TTC549 (cell line): ENCODE results near the gene RELL1.

Source experiments
- FAIRE-seq: peaks from 2 replicates; lab custom pipeline; 2012; peaks lifted over from hg19 to GRCh38; lab: Jason Lieb, UNC

Gene RELL1, protein sequence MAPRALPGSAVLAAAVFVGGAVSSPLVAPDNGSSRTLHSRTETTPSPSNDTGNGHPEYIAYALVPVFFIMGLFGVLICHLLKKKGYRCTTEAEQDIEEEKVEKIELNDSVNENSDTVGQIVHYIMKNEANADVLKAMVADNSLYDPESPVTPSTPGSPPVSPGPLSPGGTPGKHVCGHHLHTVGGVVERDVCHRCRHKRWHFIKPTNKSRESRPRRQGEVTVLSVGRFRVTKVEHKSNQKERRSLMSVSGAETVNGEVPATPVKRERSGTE

GRCh38 chr4:37686373-37687193 lies at the start of gene RELL1:
Gene RELL1 (minus strand): TSS chr4:37686376. CDS start chr4:37686287, 89 bp downstream.
- peak; percentile 93 for FAIRE-seq

GRCh38 chr4:37735578-37735977 lies 49.4 kb upstream of the RELL1 start:
- no peak for FAIRE-seq

GRCh38 chr4:37734989-37735388 lies 48.8 kb upstream of the RELL1 start:
- no peak for FAIRE-seq

DNA sequence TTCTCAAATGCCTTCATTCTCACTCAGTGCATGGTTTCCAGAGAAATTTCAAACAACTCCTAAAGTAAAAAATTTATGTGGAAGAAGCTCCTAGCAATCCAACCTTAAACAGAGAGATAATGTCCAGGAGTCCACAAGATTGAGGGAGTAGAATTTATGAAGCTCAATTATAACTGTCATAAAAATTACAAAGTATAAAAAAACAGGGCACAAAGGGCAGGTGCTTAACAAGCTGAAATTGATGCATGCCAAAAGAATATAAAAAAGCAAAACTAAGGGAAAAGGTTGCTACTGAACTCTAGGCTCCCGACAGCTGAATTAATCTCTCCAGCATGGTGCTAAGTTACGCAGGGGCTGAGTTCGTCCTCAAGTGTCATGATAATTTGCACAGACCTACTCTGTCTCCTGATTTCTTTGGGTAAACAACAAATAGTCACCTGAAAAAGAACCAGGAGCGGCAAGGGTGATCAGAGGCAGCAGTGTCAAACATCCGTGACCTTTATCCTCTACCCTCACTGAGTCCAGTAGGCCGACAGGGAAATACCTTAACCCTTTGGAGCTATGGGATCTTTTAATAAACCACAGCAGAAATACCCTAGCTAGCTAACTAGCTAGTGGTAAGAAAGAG lies 47.2 kb upstream of the RELL1 start:
- no peak for FAIRE-seq

DNA sequence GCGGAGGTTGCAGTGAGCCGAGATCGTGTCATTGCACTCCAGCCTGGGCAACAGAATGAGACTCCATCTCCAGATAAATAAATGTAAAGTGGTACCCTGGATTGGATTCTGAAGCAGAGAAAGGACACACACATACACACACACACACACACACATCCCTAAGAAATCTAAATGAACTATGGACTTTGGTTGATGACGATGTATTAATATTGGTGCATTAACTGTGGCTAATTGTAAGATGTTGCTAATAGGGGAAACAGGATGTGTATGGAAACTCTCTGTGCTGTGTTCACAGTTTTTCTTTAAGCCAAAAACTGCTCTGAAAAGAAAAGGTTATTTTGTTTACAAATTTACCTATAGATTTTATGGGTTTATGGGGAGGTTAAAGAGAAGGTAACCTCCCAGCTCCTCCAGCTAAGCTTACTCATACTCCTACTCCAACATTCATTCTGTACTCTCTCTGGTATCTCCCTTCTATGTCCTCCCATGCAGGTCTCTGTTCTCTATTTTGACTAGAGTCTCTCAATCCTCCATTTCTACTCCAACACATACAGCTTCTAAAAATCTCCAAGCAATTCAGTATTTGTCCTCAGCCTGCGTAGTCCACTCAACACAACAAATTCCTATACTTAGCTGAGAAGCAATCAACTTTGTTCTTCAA lies 46.5 kb upstream of the RELL1 start:
- no peak for FAIRE-seq

GRCh38 chr4:37729649-37730004 lies 43.5 kb upstream of the RELL1 start:
- no peak for FAIRE-seq

DNA sequence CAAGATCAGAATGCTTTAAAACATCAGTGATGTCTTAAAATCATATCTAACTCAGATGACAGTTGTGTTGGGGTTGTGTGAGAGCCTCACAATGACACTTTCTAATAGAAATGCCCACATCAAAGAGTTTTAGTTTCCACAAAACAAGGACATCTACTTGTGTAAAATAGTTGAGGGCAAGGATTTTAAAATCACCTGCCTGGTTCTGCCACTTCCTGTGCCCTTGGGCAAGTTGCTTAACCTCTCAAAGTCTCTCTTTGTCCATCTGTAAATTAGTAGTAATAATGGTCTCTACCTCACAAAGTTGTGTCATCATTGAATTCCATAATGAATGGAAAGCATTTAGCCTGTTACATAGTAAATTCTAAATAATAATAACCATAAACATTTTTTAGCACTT lies 41.9 kb upstream of the RELL1 start:
- FAIRE-seq, result no peak

- FAIRE-seq, result no peak
Measured at GRCh38 chr4:37727635-37728034, 41.5 kb upstream of the RELL1 start.

GRCh38 chr4:37726666-37727065 lies 40.5 kb upstream of the RELL1 start:
- FAIRE-seq, result no peak

- no peak for FAIRE-seq
Measured at GRCh38 chr4:37725718-37726117, 39.5 kb upstream of the RELL1 start.

DNA sequence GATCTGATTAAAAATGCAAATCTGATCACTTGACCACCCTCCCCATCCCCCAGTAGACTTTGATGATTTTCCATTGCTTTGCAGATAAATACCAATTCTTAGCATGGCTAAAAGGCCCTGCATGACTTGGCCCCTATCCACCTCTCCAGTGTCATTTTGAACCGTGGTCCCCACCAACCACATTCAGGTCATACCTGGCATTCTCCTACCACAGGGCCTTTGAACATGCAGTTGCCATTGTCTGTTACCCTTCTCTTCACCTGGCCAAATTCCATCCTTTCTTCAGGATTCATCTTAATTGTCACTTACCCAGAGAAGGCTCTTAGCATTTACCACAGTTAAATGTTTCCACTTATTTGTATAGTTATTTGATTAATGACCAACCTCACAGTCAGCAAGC lies 36.9 kb upstream of the RELL1 start:
- no peak for FAIRE-seq

- FAIRE-seq, result no peak
Measured at GRCh38 chr4:37721995-37722638, 35.9 kb upstream of the RELL1 start.

DNA sequence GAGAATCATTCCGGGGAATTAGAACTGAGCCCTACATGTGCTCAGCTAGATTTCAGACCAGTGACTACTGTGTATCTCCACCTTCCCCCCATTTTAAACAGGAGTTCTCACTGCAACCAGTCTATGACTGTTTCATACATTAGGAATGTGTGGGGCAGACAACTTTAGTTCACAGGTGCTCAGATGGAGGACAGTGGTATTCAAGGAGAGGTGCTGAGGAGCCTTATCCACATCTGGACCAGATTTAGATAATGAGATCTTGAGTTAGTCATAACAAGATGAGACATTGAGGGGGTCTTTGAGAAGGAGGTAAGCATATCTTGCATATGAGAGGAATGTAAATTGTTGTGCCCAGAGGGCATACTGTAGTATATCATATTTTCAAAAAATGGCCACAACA lies 32.8 kb upstream of the RELL1 start:
- no peak for FAIRE-seq

DNA sequence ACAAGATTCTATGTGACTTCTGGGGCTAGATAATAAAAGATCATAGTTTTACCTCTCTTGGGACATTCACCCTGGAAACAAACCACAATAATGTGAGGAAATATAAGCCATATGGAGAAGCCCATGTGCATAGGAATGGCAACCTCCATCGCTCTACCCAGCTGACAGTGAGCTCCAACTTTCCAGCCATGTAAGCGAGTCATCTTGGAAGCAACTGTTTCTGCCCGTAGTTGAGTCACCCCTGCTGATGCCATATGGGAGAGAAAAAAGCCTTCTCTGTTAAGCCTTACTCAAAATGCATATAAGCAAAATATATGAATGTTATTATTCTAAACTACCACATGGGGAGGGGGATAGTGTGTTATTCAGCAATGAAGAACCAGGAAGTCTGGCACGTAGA lies 31.4 kb upstream of the RELL1 start:
- no peak for FAIRE-seq

- no peak for FAIRE-seq
Measured at GRCh38 chr4:37715889-37716402, 29.8 kb upstream of the RELL1 start.

DNA sequence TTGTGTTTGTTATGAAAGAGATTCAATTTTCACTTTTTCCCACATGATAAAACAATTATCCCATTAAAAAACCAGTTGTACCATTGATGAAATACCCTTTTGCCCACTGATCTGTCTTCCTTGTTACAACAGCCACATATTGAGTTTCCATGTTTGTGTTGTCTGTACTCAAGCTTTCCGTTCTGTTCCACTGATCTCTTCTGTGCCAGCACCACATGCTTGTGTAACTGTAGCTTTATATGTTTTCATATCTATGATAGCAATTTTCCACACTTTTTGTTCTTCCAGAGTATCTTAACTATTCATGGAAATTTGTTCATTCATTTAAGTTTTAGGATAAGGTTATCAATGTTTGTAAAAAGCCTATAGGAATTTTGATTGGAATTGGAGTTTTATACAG lies 24.3 kb upstream of the RELL1 start:
- FAIRE-seq, result no peak

DNA sequence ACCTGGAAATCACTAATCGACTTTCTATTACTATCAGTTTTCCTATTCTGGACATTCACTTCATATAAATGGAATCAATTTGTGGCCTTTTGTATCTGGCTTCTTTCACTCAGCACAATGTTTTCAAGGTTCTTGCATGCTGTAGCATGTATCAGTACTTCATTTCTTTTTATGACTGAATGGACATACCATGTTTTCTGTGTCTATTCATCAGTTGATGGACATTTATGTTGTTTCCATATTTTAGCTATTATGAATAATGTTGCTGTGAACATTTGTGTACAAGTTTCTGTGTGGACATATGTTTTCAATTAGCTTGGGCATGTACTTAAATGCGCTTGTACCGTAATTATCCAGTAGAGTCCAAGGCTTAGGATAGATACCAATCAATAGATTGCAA lies 19.9 kb upstream of the RELL1 start:
- no peak for FAIRE-seq

- no peak for FAIRE-seq
Measured at GRCh38 chr4:37705571-37705970, 19.4 kb upstream of the RELL1 start.

DNA sequence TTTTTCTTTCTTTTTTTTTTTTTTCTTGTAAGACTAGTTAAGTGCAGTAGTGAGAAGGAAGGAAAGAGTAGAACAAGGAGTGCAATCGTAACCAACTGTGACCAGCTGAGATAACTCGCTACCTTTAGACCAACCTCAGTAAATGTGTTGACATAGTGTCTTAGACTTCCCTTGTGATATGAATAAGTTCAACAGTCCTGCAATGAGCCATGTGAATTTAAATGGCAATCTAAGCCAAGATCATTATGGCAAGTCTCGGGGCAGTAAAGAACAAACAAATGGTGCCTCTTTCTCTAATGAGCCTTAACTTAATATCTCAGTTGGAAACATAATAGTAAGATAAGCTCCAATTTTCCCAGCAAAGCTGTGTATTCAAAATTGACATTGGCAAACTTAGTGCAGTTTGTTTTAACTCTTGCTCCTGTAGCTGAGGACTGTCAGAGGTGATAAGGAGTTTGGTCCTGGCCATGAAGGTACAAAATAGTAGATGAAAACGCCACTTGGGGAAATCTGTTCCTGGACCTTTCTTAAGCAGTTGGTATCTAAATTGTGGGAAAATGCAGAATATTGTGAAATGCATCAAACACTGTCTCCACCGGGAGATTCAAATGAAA lies 13.8 kb upstream of the RELL1 start:
- FAIRE-seq, result no peak

DNA sequence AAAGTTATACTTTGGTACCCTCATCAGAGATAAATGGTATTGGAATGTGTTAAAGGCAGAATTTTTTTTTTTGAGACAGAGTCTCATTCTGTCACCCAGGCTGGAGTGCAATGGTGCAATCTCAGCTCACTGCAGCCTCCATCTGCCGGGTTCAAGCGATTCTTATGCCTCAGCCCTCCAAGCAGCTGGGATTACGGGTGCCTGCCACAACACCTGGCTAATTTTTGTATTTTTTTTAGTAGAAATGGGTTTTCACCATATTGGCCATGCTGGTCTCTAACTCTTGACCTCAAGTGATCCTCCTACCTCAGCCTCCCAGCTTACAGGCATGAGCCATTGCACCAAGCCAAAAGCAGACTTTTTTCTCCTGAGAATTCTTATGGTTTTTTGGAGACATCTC lies 11.4 kb upstream of the RELL1 start:
- FAIRE-seq, result no peak

DNA sequence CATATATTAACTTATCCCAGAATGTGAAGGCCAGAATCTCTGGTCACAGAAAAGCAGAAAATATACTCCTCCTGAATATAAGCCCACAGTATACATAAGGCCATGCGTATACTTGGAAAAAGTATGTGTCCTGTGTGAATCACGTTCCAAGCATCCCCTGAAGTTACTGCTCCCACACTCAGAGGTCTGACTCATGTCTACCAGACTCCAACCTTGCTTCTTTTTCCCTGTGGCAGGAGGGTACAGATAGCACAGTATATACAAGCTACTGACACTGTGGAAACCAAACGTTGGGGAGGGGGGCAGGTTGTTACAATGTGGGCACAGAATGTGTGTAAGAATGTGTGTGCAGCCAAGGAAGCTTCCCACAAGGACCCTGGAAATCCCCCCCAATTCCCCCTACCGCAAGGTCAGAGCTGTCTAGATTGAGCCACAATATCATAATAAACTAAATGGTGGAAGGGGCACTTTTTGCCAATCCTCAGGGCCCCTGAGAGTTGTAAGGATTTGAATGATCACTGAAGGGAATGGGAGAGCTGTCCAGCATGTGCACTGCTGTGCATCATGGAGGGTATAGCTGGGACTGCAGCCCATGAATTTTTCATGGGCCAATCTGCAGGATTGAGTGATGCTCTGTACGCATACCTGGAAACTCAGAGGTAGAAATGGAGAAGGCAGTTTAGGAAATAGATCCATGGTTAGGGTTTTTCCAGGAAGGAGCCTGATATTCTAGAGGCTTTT lies 7.4 kb upstream of the RELL1 start:
- FAIRE-seq, result no peak
